DLD1 (cell line): ENCODE data around the gene CFAP300.

Experiments
- in situ Hi-C: cut with HindIII; loops from 2 replicates; pipeline ENCODE4 v1.10.0; 2017; ENCODE audit warnings: low sequenced_read_pairs

The CFAP300 gene

DNA sequence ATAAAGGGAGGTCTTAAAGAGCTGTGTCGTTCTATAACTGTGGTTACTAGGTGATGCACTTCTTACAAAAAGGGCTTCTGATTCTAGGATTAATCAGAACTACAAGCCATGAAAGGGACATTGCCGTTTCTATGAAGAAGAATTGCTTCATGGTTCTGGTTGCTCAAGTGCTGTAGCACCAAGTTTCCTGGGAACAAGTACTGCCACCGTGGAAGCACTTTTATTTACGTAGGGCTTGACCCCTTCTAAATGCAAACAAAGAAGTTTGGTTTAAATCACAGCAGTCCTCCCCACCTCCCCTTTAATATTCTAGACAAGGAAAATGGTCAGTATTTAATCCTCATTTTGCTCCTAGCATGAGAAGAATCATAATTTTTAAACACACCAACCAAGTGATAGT, 72.8 kb downstream of the CFAP300 start:
- in situ Hi-C loops: no loop called here

DNA sequence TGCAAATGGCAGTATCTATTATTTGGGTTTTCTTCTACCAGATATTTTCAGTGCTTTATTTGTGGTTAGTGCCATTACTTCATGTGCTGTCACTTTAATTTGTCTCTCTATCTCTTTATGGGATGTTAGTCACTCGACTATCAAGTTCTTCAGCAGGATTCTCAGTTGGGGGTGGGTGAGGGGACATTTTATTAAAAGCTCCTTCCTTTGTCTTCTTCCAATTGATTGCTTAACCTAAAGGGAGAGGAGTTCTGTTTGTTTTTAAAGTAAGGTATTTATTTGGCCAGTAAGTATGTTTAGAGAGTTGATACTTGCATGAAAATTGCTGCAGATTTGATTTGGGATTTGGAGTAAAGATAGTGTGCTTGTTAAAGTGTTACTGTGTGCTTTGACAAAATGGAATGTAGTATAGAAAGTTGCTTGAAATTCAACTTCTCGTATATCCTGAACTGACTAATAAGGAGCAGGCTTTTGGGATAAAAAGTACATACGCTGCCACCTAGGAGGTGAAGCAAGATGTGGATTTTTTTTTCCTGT, 73.3 kb downstream of the CFAP300 start:
- in situ Hi-C loops: no loop called here

DNA sequence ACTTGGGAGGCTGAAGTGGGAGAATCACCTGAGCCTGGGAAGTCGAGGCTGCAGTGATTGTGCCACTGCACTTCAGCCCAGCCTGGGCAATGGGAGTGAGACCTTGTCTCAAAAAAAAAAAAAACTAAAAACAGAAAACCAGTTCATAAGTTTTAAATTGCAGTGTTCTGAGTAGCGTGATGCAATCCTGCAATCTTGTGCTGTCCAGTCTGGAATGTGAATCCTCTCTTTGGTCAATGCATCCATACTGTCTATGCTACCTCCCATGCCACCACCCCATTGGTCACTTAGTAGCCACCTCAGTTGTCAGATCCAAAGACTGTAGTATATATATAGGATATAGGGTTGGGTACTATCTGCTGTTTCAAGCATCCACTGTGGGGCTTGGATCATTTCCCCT, 74.1 kb downstream of the CFAP300 start:
- in situ Hi-C loops: no loop called here
